GM18873 (cell line): Measurements from ENCODE around the gene ERICH6B.

Source experiments
- ATAC-seq: cut with Tn5 transposase; IDR thresholded peaks from one replicate; pipeline ENCODE4 v1.9.1; 2021; ENCODE audit warnings: mild to moderate bottlenecking, moderate library complexity, moderate number of reproducible peaks; ENCODE audit not compliant: unreplicated experiment, low FRiP score

ERICH6B gene

GRCh38 chr13:45602183-45603170 is 13.1 kb downstream of the ERICH6B start:
- ATAC-seq = no peak

- ATAC-seq = no peak
Measured at GRCh38 chr13:45601680-45602079, 13.9 kb downstream of the ERICH6B start.

GRCh38 chr13:45598597-45598996 is 16.9 kb downstream of the ERICH6B start:
- no peak for ATAC-seq

GRCh38 chr13:45596800-45597475 is 18.6 kb downstream of the ERICH6B start:
- no peak for ATAC-seq

GRCh38 chr13:45595965-45596364 is 19.6 kb downstream of the ERICH6B start:
- no peak for ATAC-seq

- ATAC-seq = no peak
Measured at GRCh38 chr13:45594764-45595163, 20.8 kb downstream of the ERICH6B start.

- ATAC-seq = no peak
Measured at GRCh38 chr13:45594227-45594626, 21.3 kb downstream of the ERICH6B start.

GRCh38 chr13:45592758-45593157 is 22.8 kb downstream of the ERICH6B start:
- no peak for ATAC-seq

GRCh38 chr13:45590066-45590465 is 25.5 kb downstream of the ERICH6B start:
- ATAC-seq = no peak

GRCh38 chr13:45587897-45588296 is 27.6 kb downstream of the ERICH6B start:
- no peak for ATAC-seq

- ATAC-seq = no peak
Measured at GRCh38 chr13:45584816-45585215, 30.7 kb downstream of the ERICH6B start.

GRCh38 chr13:45582408-45583076 is 33.0 kb downstream of the ERICH6B start:
- no peak for ATAC-seq

GRCh38 chr13:45576466-45576865 is 39.1 kb downstream of the ERICH6B start:
- ATAC-seq = no peak

GRCh38 chr13:45575830-45576180 is 39.7 kb downstream of the ERICH6B start:
- no peak for ATAC-seq

GRCh38 chr13:45575146-45575829 is 40.3 kb downstream of the ERICH6B start:
- no peak for ATAC-seq

- no peak for ATAC-seq
Measured at GRCh38 chr13:45565331-45565730, 50.2 kb downstream of the ERICH6B start.

GRCh38 chr13:45564133-45564776 is 51.3 kb downstream of the ERICH6B start:
- ATAC-seq = no peak

- ATAC-seq = no peak
Measured at GRCh38 chr13:45554604-45555109, 60.9 kb downstream of the ERICH6B start.

GRCh38 chr13:45548281-45548680 is 67.3 kb downstream of the ERICH6B start:
- ATAC-seq = no peak

GRCh38 chr13:45546410-45546765 is 69.2 kb downstream of the ERICH6B start:
- no peak for ATAC-seq
